Suprapubic skin (tissue), 4 donors: ENCODE measurements around the gene PHKG2.

Source experiments
- EP300 ChIP-seq: sonication (generic); formaldehyde crosslinking; IDR thresholded peaks from one replicate; pipeline ENCODE4 v1.6.1; 2017; ENCODE audit warnings: antibody characterized with exemption
- POLR2AphosphoS5 ChIP-seq, 3 donors: sonication (generic); formaldehyde crosslinking; IDR thresholded peaks; one replicate each; pipeline ENCODE4 v1.6.1; 2017; ENCODE audit warnings: antibody characterized with exemption in 3 of 3
- TF ChIP-seq, protein P1 (sequence below), 2 donors: fragments of 200-600 bp in 1 of 2; fragments of 450-650 bp in 1 of 2; sonication (generic) in 1 of 2; IDR thresholded peaks; one replicate each; pipeline ENCODE4 v1.5.1; 2016 to 2019; ENCODE audit warnings: antibody characterized with exemption in 2 of 2, mild to moderate bottlenecking in 1 of 2, moderate library complexity in 1 of 2

DNA sequence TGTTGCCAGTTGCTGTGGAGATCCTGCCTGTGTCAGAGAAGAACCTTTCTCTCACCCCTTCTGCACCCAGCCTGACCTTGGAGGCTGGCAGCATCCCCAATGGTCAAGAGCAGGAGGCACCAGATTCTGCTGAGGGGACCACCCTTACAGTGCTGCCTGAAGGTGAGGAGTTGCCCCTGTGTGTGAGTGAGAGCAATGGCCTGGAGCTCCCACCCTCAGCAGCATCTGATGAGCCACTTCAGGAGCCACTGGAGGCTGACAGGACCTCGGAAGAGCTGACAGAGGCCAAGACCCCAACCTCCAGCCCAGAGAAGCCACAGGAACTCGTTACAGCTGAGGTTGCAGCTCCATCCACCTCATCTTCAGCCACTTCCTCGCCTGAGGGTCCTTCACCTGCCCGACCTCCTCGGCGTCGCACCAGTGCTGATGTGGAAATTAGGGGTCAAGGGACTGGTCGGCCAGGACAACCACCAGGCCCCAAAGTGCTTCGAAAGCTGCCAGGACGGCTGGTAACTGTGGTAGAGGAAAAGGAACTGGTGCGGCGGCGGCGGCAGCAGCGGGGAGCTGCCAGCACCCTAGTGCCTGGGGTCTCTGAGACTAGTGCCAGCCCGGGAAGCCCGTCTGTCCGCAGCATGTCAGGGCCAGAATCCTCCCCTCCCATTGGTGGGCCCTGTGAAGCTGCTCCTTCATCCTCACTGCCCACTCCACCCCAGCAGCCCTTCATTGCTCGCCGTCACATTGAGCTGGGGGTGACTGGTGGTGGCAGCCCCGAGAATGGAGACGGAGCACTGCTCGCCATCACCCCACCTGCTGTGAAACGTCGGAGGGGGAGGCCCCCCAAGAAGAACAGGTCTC lies 10.2 kb upstream of the PHKG2 start:
- TF ChIP-seq, protein P1, sequence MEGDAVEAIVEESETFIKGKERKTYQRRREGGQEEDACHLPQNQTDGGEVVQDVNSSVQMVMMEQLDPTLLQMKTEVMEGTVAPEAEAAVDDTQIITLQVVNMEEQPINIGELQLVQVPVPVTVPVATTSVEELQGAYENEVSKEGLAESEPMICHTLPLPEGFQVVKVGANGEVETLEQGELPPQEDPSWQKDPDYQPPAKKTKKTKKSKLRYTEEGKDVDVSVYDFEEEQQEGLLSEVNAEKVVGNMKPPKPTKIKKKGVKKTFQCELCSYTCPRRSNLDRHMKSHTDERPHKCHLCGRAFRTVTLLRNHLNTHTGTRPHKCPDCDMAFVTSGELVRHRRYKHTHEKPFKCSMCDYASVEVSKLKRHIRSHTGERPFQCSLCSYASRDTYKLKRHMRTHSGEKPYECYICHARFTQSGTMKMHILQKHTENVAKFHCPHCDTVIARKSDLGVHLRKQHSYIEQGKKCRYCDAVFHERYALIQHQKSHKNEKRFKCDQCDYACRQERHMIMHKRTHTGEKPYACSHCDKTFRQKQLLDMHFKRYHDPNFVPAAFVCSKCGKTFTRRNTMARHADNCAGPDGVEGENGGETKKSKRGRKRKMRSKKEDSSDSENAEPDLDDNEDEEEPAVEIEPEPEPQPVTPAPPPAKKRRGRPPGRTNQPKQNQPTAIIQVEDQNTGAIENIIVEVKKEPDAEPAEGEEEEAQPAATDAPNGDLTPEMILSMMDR (IDR thresholded peaks at IDR 0.05), result no peak
- TF ChIP-seq POLR2AphosphoS5 (IDR thresholded peaks at IDR 0.05), result no peak
- no peak for TF ChIP-seq EP300
